RWPE1 (cell line): ENCODE measurements around the gene SPATA19.

ENCODE experiments used
- CTCF ChIA-PET: fragments of 350-600 bp; sonication (Branson Sonifier 250); formaldehyde crosslinking; extraction: SDS; loops from one replicate; lab custom pipeline; 2021; lab: Yijun Ruan, JAX
- POLR2A ChIA-PET: fragments of 400-600 bp; formaldehyde crosslinking; extraction: SDS; loops from one replicate; lab custom pipeline; 2020; ENCODE audit warnings: antibody characterized with exemption; ENCODE audit not compliant: low non-redundant PET; lab: Yijun Ruan, JAX
- DNase-seq: peaks from one replicate; pipeline ENCODE4 v3.0.0; 2012; ENCODE audit warnings: low spot score
- H3K27ac ChIP-seq: fragments of 450-650 bp; 2 replicates; pipeline ENCODE4 v1.5.1; 2017
- TF ChIP-seq, protein P1 (sequence below): fragments of 450-650 bp; conservative IDR thresholded peaks from 2 replicates; pipeline ENCODE4 v1.5.1; 2017; ENCODE audit warnings: low read depth, mild to moderate bottlenecking

Gene SPATA19

DNA sequence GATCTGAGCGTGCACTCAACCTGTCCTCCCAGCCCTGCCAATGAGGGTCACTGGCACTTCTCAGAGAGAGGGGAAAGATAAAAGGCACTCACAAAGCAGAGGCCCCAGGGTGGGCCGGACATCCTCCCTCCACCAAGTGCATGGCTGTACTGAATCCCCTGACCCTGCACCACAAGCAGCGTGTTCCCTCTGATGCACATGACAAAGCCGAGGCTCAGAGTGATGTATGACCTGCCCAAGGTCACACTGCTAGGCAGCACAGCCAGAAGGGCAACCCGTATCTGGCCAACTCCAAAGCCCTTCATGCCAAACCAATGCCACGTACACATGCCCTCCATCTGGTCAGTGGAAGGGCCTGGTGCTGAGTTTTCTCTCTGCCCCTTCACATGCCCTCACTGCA, 22.1 kb downstream of the SPATA19 start:
- ChIA-PET CTCF (interaction anchor here (0.6 kb wide), 1 partner anchor 31 kb away, joined by 3 read pairs; no protein-coding TSS in a partner anchor), POLR2A (no interaction called here)
- H3K27ac ChIP-seq = no peak overlapping the region
- no peak for DNase-seq
- TF ChIP-seq, protein P1, sequence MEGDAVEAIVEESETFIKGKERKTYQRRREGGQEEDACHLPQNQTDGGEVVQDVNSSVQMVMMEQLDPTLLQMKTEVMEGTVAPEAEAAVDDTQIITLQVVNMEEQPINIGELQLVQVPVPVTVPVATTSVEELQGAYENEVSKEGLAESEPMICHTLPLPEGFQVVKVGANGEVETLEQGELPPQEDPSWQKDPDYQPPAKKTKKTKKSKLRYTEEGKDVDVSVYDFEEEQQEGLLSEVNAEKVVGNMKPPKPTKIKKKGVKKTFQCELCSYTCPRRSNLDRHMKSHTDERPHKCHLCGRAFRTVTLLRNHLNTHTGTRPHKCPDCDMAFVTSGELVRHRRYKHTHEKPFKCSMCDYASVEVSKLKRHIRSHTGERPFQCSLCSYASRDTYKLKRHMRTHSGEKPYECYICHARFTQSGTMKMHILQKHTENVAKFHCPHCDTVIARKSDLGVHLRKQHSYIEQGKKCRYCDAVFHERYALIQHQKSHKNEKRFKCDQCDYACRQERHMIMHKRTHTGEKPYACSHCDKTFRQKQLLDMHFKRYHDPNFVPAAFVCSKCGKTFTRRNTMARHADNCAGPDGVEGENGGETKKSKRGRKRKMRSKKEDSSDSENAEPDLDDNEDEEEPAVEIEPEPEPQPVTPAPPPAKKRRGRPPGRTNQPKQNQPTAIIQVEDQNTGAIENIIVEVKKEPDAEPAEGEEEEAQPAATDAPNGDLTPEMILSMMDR = no peak

DNA sequence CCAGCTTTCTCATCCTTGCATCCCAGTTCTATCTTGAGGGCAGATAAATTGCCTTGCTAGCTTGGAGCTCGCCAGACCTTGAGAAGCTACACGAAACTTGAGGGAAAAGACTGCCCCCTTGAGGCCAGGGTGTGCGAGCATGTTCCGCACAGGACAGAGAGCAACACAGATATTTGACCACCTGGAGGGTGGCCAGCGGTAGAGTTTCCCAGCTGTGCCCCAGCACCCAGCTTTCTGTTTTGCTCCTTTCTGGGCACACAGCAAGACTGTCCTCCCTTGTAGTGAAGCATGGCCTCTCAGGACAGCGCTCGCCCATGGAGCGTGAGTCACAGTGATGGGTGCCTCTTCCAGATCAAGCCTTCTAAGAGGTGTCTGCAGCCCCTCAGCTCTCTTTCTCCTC, 23.5 kb downstream of the SPATA19 start:
- no peak for DNase-seq
- ChIA-PET CTCF (interaction anchor here (0.6 to 1.0 kb wide), 3 partner anchors 196 to 743 kb away, joined by 3 to 4 read pairs (median 4); no protein-coding TSS in a partner anchor), POLR2A (no interaction called here)
- H3K27ac ChIP-seq = no peak overlapping the region
- TF ChIP-seq, protein P1 = no peak

DNA sequence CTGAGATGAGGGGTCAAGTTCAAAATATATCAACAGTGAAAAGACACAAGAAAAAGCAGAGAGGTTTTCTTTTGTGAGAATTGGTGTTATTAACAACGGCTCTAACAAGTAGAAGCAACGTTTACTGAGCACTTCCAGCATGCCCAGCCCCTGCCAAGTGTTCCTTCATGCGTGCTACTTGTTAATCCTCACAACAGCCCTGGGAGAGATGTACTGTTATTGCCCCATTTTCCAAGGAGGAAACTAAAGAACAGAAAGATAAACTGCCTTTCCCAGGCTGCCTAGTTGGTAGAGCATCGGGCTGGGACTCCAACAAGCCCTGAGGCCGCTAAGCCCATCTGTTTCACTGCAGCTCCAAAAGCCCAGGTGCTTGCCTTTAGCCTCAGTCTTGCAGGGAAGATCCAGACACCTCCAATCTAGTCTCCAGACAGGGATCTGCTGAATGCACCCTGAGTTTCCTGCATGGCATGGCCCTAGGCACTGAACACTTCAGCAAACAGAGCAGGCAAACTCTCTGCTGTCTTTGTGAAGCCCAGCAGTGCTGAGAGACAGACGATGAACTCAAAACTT, 25.5 kb downstream of the SPATA19 start:
- POLR2A ChIA-PET = no interaction called here
- no peak overlapping the region for H3K27ac ChIP-seq
- TF ChIP-seq, protein P1 = no peak
- no peak for DNase-seq
- CTCF ChIA-PET = interaction anchor here (0.5 to 0.6 kb wide), 2 partner anchors 28 to 812 kb away, joined by 3 read pairs; no protein-coding TSS in a partner anchor

DNA sequence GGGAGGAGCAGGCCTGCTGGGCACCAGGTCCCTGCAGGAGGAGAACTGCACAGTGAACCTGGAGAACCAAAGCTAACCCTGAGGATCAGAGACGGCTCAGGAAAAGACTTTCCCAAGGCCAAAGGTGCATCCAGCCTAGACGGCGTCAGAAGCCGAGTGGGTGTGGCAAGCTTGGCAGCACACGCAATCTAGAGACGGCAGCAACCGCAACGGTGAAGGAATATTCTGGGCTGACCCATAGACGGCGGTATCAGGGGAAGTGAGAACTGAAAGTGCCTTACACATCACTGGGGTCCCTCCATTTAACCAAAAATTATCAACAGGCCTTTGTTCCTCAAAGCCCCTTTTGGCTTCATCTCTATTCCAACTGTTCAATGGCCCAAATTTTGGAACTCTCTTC, 26.2 kb downstream of the SPATA19 start:
- POLR2A ChIA-PET = no interaction called here
- DNase-seq = no peak
- TF ChIP-seq, protein P1 = no peak
- no peak overlapping the region for H3K27ac ChIP-seq
- CTCF ChIA-PET = interaction anchor here (1.3 kb wide), 1 partner anchor 16 kb away, joined by 3 read pairs; no protein-coding TSS in a partner anchor

DNA sequence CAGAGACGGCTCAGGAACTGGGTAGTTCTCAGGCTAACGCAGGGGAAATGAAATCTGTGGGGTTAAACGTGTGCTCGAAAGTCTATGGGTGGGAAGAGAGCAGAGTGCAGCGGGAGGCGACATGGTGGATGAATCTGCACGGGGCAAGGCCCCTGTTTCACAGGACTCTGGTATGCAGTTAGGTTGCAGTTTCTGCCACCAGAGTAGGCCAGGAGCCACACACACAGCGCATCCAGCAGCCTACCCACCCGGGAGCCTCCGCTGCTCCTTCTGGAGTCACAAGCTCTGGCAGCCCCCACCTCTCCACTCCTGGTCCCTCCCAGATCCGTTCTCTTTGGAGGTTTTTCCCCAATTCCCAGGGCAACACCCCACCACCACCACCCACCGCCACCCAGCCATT, 27.0 kb downstream of the SPATA19 start:
- no peak for DNase-seq
- H3K27ac ChIP-seq = no peak overlapping the region

DNA sequence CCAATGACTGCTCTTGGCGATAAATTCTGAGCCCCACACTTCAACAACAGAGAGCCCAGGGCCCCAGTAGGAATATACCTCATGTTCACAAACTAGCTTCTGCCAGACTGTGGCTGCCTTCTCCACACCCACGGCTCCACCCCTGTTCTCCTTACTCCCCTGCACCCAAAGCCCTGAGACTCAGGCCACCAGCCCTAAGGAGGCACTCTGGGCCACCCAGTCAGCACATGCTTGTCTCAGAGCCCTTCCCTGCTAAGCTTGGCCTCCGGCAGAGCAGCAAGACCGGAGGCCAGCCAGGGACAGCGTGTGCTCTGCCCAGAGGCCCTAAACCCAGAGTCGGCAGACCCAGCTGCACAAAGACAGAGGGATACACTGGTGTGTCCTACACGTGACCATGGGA, 27.9 kb downstream of the SPATA19 start:
- ChIA-PET CTCF (no interaction called here), POLR2A (no interaction called here)
- TF ChIP-seq, protein P1 = no peak
- DNase-seq = no peak
- H3K27ac ChIP-seq = no peak overlapping the region

More for the DNA sequence above, 27.0 kb downstream of the SPATA19 start:
- TF ChIP-seq, protein P1 = no peak
- ChIA-PET POLR2A (no interaction called here), CTCF (interaction anchor here (0.6 to 1.3 kb wide), 2 partner anchors 16 to 658 kb away, joined by 3 to 5 read pairs; no protein-coding TSS in a partner anchor)
